GM18951 (cell line): ENCODE data around the gene CDC40.
"Not testable (repeated sequence)": the region's sequence is repeated elsewhere in the genome, so short reads cannot be mapped to it uniquely, and the experiment has no call there.

Source experiments
- POLR2A ChIP-seq: IDR thresholded peaks from 4 replicates; pipeline ENCODE4 v1.6.1; 2011; ENCODE audit warnings: mild to moderate bottlenecking; ENCODE audit not compliant: insufficient read length, insufficient read depth; ENCODE audit errors: extremely low read depth
- in situ Hi-C: fragments of 300-500 bp; cut with MboI; formaldehyde crosslinking; loops from one replicate; pipeline ENCODE4 v1.12.0; 2022; ENCODE audit warnings: low sequenced_read_pairs, mixed read lengths, inconsistent platforms; ENCODE audit not compliant: unreplicated experiment

CDC40 gene

GRCh38 chr6:110269623-110270022 lies 89.4 kb downstream of the CDC40 start:
- in situ Hi-C loops: no loop called here
- TF ChIP-seq POLR2A: no peak

- in situ Hi-C loops: no loop called here
- no peak for TF ChIP-seq POLR2A
Observed at GRCh38 chr6:110270165-110270564, 89.9 kb downstream of the CDC40 start.

- no peak for TF ChIP-seq POLR2A
Observed at GRCh38 chr6:110271732-110272022, 91.5 kb downstream of the CDC40 start.

GRCh38 chr6:110272781-110273180 lies 92.6 kb downstream of the CDC40 start:
- in situ Hi-C loops: not testable (repeated sequence)

More at GRCh38 chr6:110271732-110272022, 91.5 kb downstream of the CDC40 start:
- in situ Hi-C loops: no loop called here

GRCh38 chr6:110277100-110277665 lies 97.0 kb downstream of the CDC40 start:
- in situ Hi-C loops: no loop called here
- no peak for TF ChIP-seq POLR2A
